HEK293T (cell line): ENCODE data around the gene CALD1.

Source experiments
- BHLHE40 ChIP-seq: fragments of 450-650 bp; IDR thresholded peaks from 2 replicates; pipeline ENCODE4 v1.6.1; 2016; ENCODE audit warnings: mild to moderate bottlenecking, moderate library complexity, borderline replicate concordance
- ELF4 ChIP-seq: fragments of 450-650 bp; IDR thresholded peaks from 2 replicates; pipeline ENCODE4 v1.6.1; 2017; ENCODE audit warnings: antibody characterized with exemption
- FOXM1 ChIP-seq: fragments of 450-650 bp; IDR thresholded peaks from 2 replicates; pipeline ENCODE4 v1.6.1; 2017; ENCODE audit warnings: mild to moderate bottlenecking, borderline replicate concordance
- HDGF ChIP-seq: fragments of 450-650 bp; IDR thresholded peaks from 2 replicates; pipeline ENCODE4 v1.6.1; 2017; ENCODE audit warnings: antibody characterized with exemption, borderline replicate concordance
- L3MBTL2 ChIP-seq: fragments of 450-650 bp; conservative IDR thresholded peaks from 2 replicates; pipeline ENCODE4 v1.6.1; 2016; ENCODE audit warnings: mild to moderate bottlenecking
- NFRKB ChIP-seq: fragments of 450-650 bp; IDR thresholded peaks from 2 replicates; pipeline ENCODE4 v1.6.1; 2016; ENCODE audit warnings: mild to moderate bottlenecking, moderate library complexity
- SP1 ChIP-seq: fragments of 450-650 bp; IDR thresholded peaks from 2 replicates; pipeline ENCODE4 v1.6.1; 2017
- SUZ12 ChIP-seq: fragments of 450-650 bp; IDR thresholded peaks from 2 replicates; pipeline ENCODE4 v1.6.1; 2016; ENCODE audit warnings: mild to moderate bottlenecking
- ZNF384 ChIP-seq: fragments of 450-650 bp; IDR thresholded peaks from 2 replicates; pipeline ENCODE4 v1.6.1; 2016
- TF ChIP-seq, protein P1 (sequence below): fragments of 450-650 bp; IDR thresholded peaks from 2 replicates; pipeline ENCODE4 v1.6.1; 2016

GRCh38 chr7:134819401-134819800 lies 40.0 kb downstream of the CALD1 start:
- TF ChIP-seq L3MBTL2 (no peak), ELF4 (no peak), SP1 (no peak), BHLHE40 (no peak), SUZ12 (no peak), NFRKB (no peak), FOXM1 (no peak), HDGF (no peak), ZNF384 (no peak)
- TF ChIP-seq, protein P1, sequence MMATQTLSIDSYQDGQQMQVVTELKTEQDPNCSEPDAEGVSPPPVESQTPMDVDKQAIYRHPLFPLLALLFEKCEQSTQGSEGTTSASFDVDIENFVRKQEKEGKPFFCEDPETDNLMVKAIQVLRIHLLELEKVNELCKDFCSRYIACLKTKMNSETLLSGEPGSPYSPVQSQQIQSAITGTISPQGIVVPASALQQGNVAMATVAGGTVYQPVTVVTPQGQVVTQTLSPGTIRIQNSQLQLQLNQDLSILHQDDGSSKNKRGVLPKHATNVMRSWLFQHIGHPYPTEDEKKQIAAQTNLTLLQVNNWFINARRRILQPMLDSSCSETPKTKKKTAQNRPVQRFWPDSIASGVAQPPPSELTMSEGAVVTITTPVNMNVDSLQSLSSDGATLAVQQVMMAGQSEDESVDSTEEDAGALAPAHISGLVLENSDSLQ = no peak
